Measurements from ENCODE around the gene SIRT2.

GRCh38 chr19:38913958-38914357 is 14.5 kb upstream of the SIRT2 start:
- TF ChIP-seq, protein P1, sequence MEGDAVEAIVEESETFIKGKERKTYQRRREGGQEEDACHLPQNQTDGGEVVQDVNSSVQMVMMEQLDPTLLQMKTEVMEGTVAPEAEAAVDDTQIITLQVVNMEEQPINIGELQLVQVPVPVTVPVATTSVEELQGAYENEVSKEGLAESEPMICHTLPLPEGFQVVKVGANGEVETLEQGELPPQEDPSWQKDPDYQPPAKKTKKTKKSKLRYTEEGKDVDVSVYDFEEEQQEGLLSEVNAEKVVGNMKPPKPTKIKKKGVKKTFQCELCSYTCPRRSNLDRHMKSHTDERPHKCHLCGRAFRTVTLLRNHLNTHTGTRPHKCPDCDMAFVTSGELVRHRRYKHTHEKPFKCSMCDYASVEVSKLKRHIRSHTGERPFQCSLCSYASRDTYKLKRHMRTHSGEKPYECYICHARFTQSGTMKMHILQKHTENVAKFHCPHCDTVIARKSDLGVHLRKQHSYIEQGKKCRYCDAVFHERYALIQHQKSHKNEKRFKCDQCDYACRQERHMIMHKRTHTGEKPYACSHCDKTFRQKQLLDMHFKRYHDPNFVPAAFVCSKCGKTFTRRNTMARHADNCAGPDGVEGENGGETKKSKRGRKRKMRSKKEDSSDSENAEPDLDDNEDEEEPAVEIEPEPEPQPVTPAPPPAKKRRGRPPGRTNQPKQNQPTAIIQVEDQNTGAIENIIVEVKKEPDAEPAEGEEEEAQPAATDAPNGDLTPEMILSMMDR (IDR thresholded peaks at IDR 0.05 in 2 of 3, conservative IDR thresholded peaks at IDR 0.05 in 1 of 3; ENCODE audit: borderline replicate concordance in 1 of 3, insufficient read depth in 1 of 3, low read depth in 2 of 3, low read length in 2 of 3), result no peak
- no peak for TF ChIP-seq POLR2A (IDR thresholded peaks at IDR 0.05; ENCODE audit: borderline replicate concordance, extremely low read depth, insufficient read depth, insufficient read length)
- TF ChIP-seq SRF (IDR thresholded peaks at IDR 0.05; ENCODE audit: low read depth), result no peak
- no peak for TF ChIP-seq EZH2 (IDR thresholded peaks at IDR 0.05)
- TF ChIP-seq MAX (IDR thresholded peaks at IDR 0.05), result no peak
- TF ChIP-seq ZNF274 (IDR thresholded peaks at IDR 0.05; ENCODE audit: low read depth, low read length), result no peak
- no peak for TF ChIP-seq YY1 (IDR thresholded peaks at IDR 0.05; ENCODE audit: extremely low read depth, insufficient replicate concordance, low read depth, low read length)

Measured in HCT116 (cell line).